Stimulated activated naive CD4-positive, alpha-beta T cell treated with Interleukin-2 at 50 U/mL for 16 hours (primary cell): ENCODE results near the gene PCED1B.

Experiments
- DNase-seq: peaks from one replicate; lab custom pipeline; 2025; lab: John Stamatoyannopoulos, UW

Gene PCED1B

GRCh38 chr12:47120736-47121135 lies 41.3 kb downstream of the PCED1B start:
- DNase-seq = no peak

DNA sequence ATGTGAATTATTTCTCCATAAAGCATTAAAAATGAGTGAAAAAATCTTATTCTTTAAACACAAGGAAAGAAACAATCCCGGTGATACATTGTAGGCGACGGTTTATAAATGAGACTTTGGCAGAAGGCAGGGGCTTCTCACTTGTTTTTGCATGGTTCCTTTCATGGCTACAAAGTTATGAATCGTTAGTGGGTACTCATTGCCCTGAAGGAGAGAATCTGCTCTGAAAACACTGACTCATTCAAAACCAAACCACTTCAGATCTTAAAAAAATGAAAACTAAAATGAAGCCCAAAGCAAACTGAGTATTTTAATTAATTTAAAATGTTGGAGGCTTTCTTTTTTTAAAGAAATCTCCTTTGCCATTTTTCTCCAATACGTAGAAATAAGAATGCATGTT lies 41.7 kb downstream of the PCED1B start:
- DNase-seq = no peak

- no peak for DNase-seq
These were observed 43.2 kb downstream of the PCED1B start for GRCh38 chr12:47122602-47123001.

- no peak for DNase-seq
These were observed 44.3 kb downstream of the PCED1B start for GRCh38 chr12:47123730-47124129.

DNA sequence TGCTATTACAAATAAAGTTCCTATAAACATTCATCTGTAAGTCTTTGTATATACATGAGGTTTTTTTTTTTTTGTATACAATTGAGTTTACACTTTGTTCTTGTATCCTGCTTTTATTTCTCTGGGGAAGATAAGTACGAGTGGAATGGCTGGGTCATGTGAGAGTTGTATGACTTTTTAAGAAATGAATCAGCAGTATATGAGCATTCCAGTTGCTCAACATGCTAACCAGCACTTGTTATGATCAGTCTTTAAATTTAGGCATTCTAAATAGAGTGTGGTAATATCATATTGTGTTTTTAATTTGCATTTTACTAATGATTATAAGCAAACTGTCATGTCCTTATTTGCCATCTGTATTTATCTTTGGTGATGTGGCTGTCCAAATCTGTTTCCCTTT lies 45.0 kb downstream of the PCED1B start:
- DNase-seq = no peak

- no peak for DNase-seq
These were observed 46.8 kb downstream of the PCED1B start for GRCh38 chr12:47126246-47126645.

- DNase-seq = no peak
These were observed 51.6 kb downstream of the PCED1B start for GRCh38 chr12:47131011-47131410.

- DNase-seq = no peak
These were observed 54.6 kb downstream of the PCED1B start for GRCh38 chr12:47134005-47134404.

DNA sequence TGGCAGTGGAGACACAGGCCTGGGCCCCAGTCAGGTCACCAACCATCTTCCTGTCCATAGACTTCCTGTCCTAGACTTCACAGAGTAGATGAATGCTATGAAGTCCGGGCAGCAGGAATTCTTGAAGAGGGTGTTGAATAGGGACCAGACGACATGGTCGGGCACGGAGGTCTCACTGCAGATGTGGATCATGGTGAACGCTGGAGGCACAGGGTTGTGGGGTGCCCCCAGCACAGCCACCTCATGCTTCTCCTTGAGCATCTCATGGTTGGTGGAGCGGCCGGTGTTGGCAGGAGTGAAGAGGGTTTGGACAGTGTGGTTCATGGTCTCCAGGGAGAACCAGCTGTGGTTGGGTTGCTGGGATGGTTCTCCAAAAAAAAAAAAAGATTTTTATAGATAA lies 56.2 kb downstream of the PCED1B start:
- DNase-seq = no peak

DNA sequence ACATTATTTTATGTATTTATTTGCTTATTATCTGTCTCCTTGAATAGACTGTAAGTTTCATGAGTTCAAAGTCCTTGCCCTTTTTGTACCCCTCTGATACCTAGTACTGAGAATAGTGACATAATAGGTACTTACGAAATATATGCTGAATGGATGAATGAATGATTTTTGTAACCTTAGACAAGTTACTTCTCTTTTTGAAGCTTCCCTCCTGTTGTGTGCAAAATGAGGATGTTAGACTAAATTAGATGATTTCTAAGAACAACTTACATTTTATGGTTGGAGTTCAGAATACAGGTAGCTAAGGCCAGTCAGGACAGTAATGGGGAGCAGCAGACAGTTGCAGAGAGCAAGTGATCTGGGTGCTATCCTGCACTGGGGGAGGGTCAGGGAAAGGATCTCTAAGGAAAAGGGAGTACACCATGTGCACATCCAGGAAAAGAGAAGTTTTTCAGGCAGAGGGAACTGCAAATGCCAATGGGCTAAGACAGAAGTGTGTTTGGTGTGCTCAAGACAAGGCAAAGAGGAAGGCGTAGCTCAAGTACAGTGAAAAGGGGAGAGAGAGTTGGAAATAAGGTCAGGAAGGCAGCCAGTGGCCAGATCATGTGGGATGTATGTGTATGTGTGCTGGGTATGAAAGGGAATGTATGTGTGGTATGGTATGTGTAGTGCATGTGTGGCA lies 59.7 kb downstream of the PCED1B start:
- DNase-seq = no peak

- DNase-seq = no peak
These were observed 62.0 kb downstream of the PCED1B start for GRCh38 chr12:47141459-47141858.

DNA sequence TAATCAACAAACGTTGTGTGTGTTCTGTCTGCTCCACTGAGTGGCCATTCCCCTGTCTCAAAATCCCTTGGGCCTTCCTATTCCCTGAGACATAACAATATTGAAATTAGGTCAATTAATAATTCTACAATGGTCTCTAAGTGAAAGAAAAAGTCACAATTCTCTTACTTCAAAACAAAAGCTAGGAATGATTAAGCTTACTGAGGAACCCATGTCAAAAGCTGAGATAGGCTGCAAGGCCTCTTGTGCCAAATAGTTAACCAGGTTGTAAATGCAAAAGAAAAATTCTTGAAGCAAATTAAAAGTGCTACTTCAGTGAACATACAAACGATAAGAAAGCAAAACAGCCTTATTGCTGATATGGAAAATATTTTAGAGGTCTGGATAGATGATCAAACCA lies 65.3 kb downstream of the PCED1B start:
- DNase-seq = no peak

- no peak for DNase-seq
These were observed 65.8 kb downstream of the PCED1B start for GRCh38 chr12:47145188-47145587.

DNA sequence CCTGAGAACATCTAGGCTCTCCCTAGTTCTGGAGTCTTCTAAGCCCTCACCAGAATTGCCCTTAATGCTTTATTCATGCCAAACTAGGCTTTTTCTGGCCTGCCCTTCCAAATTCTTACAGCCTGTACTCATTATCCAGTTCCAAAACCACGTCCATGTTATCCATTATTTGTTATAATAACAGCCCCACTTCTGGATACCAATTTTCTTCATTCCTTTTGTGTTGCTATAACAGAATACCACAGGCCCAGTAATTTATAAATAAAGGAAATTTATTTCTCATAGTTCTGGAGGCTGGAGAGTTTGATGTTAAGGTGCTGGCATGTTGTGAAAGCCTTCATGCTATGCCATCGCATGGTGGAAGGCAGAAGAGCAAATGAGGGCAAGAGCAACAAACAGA lies 68.3 kb downstream of the PCED1B start:
- DNase-seq = no peak

DNA sequence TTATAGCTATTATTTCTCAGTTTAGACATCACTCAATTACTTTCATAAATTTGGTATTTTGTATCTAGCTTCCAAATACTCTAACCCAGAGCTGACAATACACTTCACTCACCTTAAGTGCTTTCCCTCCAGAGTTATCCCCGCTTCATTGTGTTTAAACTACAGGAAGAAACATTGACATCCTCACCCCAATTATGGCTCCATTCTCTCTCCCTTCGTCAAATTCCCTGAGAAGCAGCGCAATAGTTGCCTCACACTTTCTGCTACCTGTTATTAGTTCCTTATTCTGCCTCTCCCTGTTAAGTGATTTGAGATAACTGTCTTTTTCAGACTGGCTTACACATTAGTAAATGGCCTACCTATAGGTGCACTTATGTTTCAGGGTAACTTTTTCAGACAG lies 69.7 kb downstream of the PCED1B start:
- DNase-seq = no peak

DNA sequence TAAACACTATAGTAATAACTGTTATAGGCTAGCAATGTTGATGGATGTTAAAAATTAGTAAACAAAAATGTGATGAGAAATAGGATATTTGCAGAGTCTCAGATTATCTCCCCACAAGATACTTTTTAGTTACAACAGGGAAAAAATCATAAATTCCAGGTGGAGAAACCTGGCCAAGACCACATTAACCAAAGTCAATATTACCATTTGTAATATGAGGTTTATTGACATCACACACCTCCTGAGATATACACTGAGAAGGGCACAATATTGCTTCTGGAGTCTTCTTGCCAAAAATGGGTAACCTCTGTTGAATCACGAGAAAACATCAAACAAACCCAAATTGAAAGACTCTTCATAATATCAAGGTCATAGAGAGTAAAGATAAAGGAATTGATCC lies 72.7 kb downstream of the PCED1B start:
- no peak for DNase-seq

- no peak for DNase-seq
These were observed 76.2 kb downstream of the PCED1B start for GRCh38 chr12:47155457-47156166.

DNA sequence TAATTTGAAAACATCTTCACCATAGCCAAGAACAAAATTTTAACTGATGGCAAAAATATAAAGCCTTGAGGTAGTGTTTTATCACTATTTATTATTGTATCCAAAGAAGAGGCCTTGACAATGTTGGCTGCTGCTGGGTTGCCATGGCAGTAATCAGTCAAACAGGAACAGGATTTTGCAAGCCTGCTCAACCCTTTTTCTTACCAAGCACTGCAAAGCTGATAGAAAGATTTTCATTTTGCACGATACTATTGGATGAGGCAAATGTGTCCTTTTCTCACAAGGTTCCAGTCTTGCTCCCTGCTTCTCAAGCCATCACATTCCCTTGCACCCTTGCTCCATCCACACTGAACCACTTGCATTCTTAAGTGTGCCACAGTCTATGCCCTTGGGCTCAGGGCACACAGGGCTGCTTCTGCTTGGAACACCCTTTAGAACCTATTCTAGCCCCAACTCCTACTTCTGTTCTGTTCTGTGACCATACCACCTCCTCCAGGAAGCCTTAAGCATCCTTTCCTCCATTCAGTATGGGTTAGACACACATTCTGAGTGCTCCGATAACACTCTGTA lies 76.8 kb downstream of the PCED1B start:
- DNase-seq = no peak

GRCh38 chr12:47158792-47159191 lies 79.4 kb downstream of the PCED1B start:
- DNase-seq = no peak

DNA sequence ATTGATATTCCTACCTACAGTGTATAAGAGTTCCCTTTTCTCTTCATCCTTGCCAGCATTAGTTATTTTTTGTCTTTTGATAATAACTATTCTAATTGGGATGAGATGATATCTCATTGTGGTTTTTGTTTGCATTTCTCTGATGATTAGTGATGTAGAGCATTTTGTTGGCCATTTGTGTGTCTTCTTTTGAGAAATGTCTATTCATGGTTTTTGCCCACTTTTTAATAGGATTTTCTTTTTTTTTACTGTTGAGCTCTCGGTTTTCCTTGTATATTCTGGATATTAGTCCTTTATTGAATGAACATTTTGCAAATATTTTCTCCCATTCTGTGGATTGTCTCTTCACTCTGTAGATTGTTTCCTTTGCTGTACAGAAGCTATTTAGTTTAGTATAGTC lies 79.9 kb downstream of the PCED1B start:
- DNase-seq = no peak

- no peak for DNase-seq
These were observed 81.2 kb downstream of the PCED1B start for GRCh38 chr12:47160316-47161244.

DNA sequence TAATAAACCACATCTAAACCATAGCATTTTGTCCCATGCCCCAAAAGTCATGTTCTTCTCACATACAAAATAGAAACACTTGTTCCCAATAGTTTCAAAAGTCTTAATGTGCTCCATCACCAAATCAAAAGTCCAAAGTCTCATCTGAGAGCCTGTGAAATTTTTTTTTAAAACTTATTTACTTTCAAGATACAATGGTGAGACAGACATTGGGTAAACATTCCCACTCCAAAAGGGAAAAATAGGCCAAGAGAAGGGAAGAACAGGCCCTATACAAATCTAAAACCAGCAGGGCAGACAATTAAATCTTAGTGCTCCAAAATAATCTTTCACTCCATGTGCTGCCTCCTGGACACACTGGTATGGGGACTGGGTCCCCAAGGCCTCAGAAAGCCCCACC lies 84.7 kb downstream of the PCED1B start:
- no peak for DNase-seq
